Ovary (tissue), 3 donors: ENCODE data around the gene ZNF26.

ENCODE experiments used
- CTCF ChIP-seq, 3 donors: fragments of 450-650 bp in 2 of 3; fragments of 200-600 bp in 1 of 3; IDR thresholded peaks; one replicate each; pipeline versions ENCODE4 v1.5.1 to v1.8.0; 2016 to 2022; ENCODE audit warnings: antibody characterized with exemption in 3 of 3, mild to moderate bottlenecking in 1 of 3
- EP300 ChIP-seq: sonication (generic); formaldehyde crosslinking; IDR thresholded peaks from one replicate; pipeline ENCODE4 v1.6.1; 2017; ENCODE audit warnings: antibody characterized with exemption
- POLR2A ChIP-seq: fragments of 450-650 bp; IDR thresholded peaks from one replicate; pipeline ENCODE4 v1.6.1; 2017; ENCODE audit warnings: antibody characterized with exemption, mild to moderate bottlenecking, moderate library complexity
- donor health status: DM: no; HTN: no; CAD: no.

DNA sequence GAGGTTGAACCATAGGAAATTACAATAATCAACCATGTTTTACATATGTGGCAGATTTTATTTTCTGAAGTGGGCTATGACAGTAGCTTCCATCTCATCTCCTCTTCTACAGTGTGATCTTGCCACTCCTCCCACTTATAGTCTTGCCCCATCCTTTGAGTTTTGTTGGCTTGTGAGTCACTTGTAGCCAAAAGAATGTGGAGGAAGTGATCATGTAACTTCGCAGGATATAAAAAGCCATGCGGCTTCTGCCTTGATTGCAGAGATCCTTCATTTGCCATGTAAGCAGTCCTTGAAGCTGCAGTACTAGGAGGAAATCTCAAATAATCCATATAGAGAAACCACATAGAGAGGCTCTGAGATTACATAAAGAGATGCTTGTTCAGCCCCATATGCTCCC lies 37.4 kb downstream of the ZNF26 start:
- TF ChIP-seq POLR2A (no peak), CTCF (IDR thresholded peaks at IDR 0.05) (no peak), EP300 (no peak)
